Measurements from ENCODE around the gene LYPD6B. TPM values are rescaled to one million over a fixed set of nuclear protein-coding genes. Genes with fewer than 3 reads are reported as not detected.

The LYPD6B gene
- total and polyA plus RNA-seq, 9 donors, result 0.17 to 17.0 (median 1.2) TPM; not detected in 2

- Histone ChIP-seq H3K36me3 (no peaks in the 10 kb centered on the region), H3K4me3 (no peak overlapping the region), H3K4me1 (ENCODE audit: insufficient read depth) (no peaks in the 10 kb centered on the region), H3K27me3 (no peaks in the 10 kb centered on the region), H3K27ac (no peak overlapping the region), H3K9me3 (no peaks in the 10 kb centered on the region)
- 70 to 82% (median 78%) methylated on average over 3 of the region's 3 CpGs for WGBS, 3 donors
- TF ChIP-seq CTCF (IDR thresholded peaks at IDR 0.05) (no peak), EP300 (IDR thresholded peaks at IDR 0.05) (no peak), POLR2A (IDR thresholded peaks at IDR 0.05) (no peak)
- intact Hi-C loops (cut with DNase I), result loop anchor here in 3 of 4 donors (5.0 kb wide), 1 partner anchor 1056 kb away; no protein-coding TSS in a partner anchor
- no peak for DNase-seq
These were observed 45.1 kb upstream of the LYPD6B start for GRCh38 chr2:148993351-148993750.

GRCh38 chr2:148994341-148994740 lies 44.2 kb upstream of the LYPD6B start:
- no peak overlapping the region for H3K4me3 ChIP-seq
- no peaks in the 10 kb centered on the region for H3K4me1 ChIP-seq (ENCODE audit: insufficient read depth)
- no peak overlapping the region for H3K27ac ChIP-seq
- TF ChIP-seq POLR2A (IDR thresholded peaks at IDR 0.05) (no peak), CTCF (IDR thresholded peaks at IDR 0.05) (no peak), EP300 (IDR thresholded peaks at IDR 0.05) (no peak)
- no peaks in the 10 kb centered on the region for H3K27me3 ChIP-seq
- no peaks in the 10 kb centered on the region for H3K36me3 ChIP-seq
- no peaks in the 10 kb centered on the region for H3K9me3 ChIP-seq
- intact Hi-C loops (cut with DNase I), result loop anchor here in 3 of 4 donors (5.0 kb wide), 1 partner anchor 1057 kb away; no protein-coding TSS in a partner anchor
- no peak for DNase-seq
- WGBS, 3 donors, result 80 to 90% (median 85%) methylated on average over 8 of the region's 8 CpGs

GRCh38 chr2:148996805-148997204 lies 41.7 kb upstream of the LYPD6B start:
- 74 to 83% (median 80%) methylated on average over 6 of the region's 6 CpGs for WGBS, 3 donors
- H3K36me3 ChIP-seq, result no peaks in the 10 kb centered on the region
- H3K9me3 ChIP-seq, result no peaks in the 10 kb centered on the region
- no peak overlapping the region for H3K4me3 ChIP-seq
- no peaks in the 10 kb centered on the region for H3K4me1 ChIP-seq (ENCODE audit: insufficient read depth)
- no peak overlapping the region for H3K27ac ChIP-seq
- intact Hi-C loops (cut with DNase I), result no loop called here
- DNase-seq, result no peak
- TF ChIP-seq EP300 (IDR thresholded peaks at IDR 0.05) (no peak), CTCF (IDR thresholded peaks at IDR 0.05) (no peak), POLR2A (IDR thresholded peaks at IDR 0.05) (no peak)
- no peaks in the 10 kb centered on the region for H3K27me3 ChIP-seq

- no peaks in the 10 kb centered on the region for H3K27me3 ChIP-seq
- H3K4me1 ChIP-seq (ENCODE audit: insufficient read depth), result no peaks in the 10 kb centered on the region
- TF ChIP-seq CTCF (IDR thresholded peaks at IDR 0.05), result no peak
- TF ChIP-seq EP300 (IDR thresholded peaks at IDR 0.05), result no peak
- TF ChIP-seq POLR2A (IDR thresholded peaks at IDR 0.05), result no peak
- H3K4me3 ChIP-seq, result no peak overlapping the region
- no peaks in the 10 kb centered on the region for H3K9me3 ChIP-seq
- no peaks in the 10 kb centered on the region for H3K36me3 ChIP-seq
- no peak for DNase-seq
- intact Hi-C loops (cut with DNase I), result no loop called here
- H3K27ac ChIP-seq, result no peak overlapping the region
- WGBS, 3 donors, result 78 to 84% (median 81%) methylated on average over 14 to 16 of the region's 16 CpGs
These were observed 40.2 kb upstream of the LYPD6B start for GRCh38 chr2:148998165-148998830.

Data from ovary (tissue), 9 donors.